OCI-M2 (cell line): Measurements from ENCODE around the gene GRIK2.

Experiments
- DNase-seq: peaks from one replicate; lab custom pipeline; 2025; ENCODE audit not compliant: unreplicated experiment; lab: John Stamatoyannopoulos, UW

GRIK2 gene

DNA sequence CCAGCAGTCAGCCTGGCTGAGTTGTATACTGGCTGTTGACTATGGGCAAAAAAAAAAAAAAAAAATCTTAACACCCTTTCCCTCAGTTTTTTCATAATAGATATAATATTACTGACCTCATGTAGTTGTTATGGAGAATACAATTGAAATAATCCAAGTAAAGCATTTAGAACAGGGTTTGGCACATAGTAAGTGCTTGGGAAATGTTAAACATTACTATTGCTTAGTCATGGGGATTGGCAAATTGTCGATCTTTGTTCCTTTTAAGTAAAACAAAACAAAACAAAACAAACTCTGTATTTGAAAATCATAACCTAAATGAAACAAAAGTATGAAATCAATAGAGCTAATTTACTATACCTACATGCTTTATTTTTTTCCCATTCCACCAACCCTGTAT is 458.4 kb downstream of the GRIK2 start:
- no peak for DNase-seq

DNA sequence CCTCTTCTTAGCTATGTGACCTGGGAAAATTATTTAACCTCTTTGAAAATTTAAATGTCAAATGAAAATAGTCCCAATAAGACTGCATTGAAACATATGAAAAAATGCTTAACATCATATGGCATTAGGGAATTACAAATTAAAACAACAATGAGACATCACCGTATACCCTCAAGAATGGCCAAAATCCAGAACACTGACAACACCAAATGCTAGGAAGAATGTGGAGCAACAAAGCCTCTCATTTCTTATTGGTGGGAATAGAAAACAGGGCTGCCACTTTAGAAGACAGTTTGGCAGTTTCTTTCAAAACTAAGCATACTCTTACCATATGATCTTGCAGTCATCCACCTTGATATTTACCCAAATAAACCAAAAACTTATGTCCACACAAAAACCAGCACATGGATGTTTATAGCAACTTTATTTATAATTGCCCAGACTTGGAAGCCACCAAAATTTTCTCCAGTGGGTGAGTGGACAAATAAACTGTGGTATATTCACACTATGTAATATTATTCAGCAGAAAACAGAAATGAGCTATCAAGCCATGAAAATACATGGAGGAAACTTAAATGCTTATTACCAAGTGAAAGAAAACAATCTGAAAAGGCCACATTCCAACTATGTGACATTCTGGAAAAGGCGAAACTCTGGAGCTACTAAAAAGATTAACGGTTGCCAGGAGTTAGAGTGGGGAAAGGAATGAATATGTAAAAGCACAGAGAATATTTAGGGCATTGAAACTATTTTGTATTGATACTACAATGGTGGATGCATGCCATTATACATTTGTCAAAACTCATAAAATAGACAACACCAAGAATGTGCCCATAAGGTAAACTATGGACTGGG is 459.9 kb downstream of the GRIK2 start:
- no peak for DNase-seq

DNA sequence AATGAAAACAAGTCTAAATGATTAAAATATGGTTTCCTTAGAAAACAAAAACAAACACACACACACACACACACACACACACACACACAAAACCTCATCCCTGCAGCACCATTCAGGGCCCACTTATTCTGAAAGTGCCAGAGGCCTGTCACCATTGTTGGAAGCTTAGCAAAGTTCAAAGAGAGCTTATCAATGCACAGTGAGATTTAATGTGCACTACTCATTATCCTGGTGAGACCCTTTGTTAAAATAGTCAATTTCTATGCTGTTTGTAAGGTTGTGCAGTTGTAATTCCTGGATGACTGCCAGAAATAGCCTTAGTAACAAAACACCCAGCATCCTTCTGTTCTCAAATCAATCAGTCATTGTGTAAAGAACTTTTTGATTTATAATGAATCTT is 482.9 kb downstream of the GRIK2 start:
- no peak for DNase-seq

DNA sequence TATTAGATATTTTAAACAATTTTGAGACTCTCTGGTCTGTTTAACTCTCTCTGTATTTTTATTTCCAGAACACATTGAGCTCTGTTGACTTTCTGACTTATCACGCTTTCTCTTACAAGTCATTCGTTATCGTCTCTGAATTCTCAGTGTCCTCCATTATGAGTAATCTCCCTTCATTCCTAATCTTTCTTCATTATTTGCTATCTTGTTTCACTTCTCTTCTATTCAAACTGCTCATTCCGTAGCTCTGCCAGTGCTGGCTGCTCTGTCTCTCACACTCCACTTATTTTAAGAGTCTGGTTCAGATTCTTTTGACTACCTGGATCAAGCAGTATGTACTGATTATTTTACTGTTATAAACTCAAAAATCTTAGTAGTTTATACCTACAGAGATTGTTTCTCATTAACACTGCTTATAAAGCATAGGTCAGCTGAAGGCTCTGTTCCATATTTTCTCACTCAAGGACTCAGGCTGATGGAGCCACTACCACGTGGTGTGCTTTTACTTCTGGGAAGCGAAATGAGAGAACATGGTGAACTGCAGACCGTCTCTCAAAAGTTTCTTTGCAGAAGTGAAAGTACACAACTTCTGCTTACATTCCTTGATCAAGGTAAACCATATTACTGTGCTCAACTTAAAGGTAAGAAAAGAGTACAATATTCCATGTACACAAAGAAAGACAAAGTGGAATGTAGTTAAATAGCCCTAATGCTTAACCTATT is 485.2 kb downstream of the GRIK2 start:
- no peak for DNase-seq

DNA sequence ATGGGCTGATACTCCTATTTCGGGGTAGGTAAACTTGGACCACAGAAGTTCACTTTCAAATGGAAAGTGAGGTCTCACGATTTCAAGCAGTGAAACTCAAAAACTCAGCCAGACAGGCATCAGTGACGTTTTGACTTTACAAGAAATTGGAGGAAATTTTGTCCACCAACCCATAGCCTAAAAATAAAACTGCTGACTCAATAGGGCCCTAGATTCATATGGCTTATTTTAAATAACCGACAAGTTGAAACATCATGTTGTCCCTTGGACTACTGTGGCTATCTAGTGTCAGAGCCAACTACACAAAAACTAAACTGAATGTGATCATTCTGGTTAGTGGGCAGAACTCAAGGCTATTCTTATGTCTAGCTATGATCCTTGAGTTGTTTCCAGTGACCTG is 486.3 kb downstream of the GRIK2 start:
- no peak for DNase-seq

DNA sequence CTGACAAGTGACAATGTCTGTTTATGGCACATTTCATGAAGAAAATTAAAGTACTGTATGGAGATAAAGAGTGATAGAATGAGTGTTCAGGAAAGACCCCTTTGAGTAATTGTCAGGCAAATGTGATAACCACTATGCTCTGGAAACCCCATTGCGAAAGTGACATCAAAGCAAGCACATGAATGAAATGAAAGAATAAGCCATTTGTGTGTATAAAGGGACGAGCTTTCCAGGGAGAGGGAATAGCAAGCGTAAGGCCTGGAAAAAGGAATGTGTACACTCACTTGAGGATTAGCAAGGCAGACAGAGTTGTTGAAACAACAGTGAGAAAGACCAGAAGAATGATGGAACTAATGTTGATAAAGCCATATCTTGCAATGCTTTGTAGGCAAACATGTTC is 490.0 kb downstream of the GRIK2 start:
- no peak for DNase-seq

DNA sequence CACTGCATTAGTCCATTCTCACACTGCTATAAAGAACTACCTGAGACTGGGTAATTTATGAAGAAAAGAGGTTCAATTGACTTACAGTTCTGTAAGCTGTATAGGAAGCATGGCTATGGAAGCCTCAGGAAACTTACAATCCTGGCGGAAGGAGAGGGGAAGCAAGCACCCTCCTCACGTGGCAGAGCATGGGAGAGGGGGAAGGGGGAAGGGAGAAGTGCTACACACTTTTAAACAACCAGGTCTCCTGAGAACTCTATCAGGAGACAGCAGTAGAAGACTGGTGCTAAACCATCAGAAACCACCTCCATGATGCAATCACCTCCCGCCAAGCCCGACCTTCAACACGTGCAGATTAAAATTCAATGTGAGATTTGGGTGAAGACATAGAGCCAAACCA is 494.0 kb downstream of the GRIK2 start:
- DNase-seq = no peak

DNA sequence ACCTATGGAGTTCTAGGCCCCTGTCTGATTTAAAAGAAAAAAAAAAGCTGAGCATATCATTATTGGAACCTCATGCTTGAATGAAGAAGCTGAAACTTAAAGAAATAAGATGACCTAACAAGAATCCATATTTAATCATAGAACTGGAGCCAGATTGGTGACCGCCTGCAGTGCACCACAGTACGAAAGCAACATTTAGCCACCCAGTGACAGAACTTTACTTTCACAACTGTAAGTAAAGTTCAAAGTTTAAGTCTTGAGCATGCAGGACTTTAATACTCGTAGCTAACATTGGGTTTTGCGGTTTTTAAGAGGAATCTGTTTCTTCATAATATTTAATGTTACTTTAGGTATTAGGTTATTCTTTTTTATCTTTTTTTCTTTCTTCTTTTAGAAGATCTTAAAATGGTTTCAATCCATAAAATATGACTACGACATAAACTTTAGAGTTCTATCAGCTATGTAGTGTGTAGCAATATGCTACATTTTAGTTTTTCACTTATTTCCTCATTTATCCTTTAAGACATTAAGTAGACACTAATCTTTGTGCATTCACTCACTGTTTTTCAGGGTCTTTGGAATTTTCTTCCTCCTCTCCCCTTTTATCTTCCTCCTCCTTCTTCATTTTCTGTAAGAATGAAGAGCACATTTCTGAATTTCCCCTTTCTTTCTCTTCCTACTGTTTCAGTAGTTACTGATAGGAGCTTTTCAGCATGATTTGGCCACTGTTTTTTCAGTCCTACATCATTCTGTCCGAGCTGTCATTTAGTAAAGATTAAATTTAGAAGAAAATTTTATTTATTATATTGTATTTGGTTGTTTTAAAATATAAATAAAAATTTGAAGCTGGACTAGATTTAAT is 514.1 kb downstream of the GRIK2 start:
- DNase-seq = no peak

DNA sequence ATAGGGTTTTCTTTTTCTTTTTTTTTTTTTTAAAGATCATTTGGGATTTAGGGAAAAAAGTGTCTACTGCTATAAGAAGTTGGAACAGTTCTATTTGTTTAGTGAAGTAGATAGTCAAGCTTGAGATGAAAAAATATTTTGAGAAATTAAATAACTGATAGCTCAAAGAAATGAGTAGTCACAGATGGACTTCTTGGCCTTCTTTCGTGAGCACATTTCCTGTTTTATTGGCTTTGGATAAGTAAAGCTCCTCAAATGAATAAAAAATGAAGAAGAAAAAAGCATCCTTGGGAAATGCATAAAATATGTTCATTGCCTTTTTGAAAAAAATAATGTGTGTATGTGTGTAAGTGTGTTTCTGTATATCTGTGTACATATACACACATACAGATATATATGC is 515.9 kb downstream of the GRIK2 start:
- no peak for DNase-seq

DNA sequence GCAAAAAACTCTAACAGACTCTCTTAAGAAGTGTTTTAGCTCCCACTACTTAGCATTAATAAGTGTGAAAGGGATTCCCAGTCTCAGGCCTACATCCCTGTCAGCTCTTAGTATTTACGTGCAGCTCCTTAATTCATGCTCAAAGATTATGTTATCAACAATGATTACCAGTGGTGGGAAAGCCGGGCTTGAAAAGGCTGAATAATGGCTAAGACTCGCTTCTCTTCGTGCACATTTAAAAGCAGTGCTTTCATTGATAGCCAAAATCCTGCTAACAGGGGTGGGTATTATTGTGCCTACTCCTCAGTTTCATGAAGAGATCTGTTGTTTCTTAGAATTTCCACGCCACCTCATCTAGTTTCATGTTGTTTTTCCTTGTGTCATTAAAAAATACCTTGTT is 518.8 kb downstream of the GRIK2 start:
- no peak for DNase-seq

DNA sequence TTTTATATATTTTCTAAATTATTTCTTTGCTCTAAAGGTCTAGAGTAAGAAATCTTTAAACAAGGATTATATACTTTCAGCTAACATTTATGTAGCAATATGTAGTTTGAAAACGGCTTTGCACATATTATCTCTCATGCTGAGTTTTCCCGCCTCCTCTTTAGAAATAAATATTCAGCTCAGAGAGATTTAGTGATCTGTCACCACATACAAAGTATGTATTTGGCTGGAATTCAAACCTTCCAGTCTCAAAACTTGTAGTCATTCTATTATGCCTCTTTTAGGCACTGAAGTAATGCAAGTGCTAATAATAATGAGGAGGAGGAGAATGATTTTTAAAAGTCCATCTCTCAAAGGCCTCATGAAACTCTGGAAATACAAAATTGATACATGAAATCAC is 525.0 kb downstream of the GRIK2 start:
- DNase-seq = no peak

DNA sequence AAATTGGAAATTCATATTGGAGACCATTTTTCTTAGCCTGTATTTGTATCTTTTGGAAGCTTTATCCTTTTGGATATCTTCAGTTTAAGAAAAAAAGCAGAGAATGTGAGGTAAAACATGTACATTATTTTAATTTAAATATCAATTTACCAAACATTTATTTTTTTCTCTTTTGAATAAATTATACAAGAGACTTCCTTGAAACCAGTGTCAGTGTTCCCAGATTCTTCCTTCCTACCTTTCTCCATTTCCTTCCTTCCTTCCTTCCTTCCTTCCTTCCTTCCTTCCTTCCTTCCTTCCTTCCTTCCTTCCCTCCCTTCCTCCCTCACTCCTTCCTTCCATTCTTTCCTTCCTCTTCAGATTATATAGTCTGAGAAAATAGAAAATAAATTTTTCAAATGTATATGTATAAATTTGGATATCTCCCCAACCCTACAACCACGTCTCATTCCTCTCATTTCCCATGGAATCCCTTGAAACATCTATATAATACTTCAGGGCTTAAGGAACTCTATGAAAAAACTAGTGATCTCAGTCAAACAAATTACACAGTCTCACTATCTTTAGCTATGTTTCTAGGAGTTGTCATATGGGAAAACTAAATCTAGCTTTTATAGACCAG is 528.4 kb downstream of the GRIK2 start:
- DNase-seq = no peak

DNA sequence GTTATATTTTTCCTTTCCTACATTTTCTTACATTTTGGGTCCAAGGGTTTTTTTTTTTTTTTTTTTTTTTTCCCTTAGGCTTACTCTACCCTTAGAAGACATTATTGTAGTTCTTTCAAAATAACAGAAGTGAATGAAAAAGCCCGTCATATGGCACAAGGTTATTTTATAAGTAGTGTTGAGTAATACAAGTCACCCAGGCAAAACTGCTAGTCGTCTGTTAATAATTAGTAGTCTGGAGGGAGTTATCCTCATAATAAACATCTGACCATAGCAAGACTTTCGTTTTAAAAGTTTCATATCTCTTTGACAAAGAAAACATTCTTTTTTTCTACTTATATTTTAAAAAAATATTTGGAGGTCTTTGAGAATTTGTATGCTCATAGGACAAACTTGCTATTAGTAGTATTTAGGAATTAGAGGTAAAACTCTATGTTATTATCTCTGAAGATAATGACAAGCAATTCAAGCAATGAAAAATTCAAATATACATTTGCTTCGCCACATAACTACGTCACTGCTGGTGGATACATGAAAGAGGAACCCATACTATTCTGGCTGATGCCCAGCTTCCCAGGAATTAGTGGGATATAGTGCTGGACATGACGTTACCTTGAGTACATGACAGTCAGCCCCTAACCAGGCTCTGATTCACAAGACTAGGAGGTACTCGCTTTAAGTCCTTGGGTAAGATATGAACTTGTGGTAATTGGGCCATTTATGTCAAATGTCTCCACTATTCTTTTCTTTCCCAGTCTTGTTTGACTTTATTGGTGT is 532.8 kb downstream of the GRIK2 start:
- no peak for DNase-seq

DNA sequence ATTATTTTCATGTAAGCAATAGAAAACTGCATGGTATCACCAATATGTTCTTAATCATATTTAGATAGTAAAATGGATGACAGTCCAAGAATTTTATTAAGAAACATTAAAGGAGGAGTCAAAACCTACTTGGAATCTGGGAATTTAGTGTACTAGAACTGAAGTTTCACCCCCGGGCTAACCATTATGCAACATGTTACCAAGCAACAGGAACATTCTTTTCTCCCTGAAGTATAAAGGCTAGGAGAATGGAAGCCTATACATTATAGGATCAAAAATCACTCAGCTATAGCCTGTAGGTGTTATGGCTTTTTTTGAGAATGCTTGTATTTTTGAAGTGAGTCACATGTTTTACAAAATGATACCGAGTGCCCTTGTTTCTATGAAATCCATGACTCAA is 538.3 kb downstream of the GRIK2 start:
- no peak for DNase-seq

DNA sequence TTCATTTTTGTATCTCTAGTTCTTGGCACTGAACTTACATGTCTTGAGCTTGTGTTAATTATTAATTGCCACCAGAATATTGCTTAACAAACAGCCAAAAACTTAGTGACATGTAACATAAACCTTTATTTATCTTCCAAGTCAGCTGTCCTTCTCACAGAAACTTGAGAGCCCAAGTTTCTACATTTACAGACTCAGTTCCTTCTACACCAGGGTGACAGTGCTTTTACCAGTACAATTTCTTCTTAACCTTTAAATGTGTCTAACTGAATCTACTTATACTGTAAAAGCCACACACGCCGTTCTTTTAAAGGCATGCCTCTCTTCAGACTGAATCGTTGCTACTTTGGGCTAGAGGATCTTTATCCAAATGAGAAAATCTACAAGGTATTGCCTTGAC is 539.2 kb downstream of the GRIK2 start:
- DNase-seq = no peak

DNA sequence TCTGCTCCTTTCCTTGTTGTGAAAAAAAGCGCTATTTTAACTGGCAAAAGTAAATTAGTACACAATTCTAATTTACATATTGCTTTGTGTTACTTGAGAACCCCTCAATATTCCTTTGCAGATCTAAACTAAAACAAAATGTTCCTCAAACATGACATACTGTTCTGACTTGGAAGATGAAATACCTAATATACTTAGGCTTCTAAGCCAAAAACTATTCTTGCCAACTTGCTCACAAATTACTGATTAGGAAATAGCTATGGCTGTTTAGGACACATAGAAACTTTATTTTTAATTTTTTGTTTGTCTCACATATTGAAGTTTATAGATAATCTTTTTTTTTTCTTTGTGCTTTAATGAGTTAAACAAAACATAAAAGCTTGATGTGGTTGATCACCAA is 542.2 kb downstream of the GRIK2 start:
- no peak for DNase-seq

DNA sequence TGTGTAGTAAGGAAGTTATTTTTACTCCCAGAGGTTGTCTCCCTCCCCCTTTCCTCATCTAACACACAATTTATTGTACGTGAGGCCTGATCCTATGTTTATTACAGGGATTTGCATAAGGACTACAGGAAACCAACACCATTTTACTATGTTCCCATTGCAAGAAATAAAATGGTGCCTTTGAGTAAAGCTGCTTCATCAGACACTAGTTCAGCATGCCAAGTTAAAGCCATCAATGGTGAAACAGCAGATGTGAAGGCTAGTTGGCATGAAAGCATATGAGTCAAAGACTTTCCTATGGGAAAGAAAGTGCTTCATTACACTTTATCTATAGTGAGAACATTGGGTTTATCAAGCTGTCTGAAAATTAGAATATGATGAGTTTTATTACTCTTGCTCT is 543.0 kb downstream of the GRIK2 start:
- DNase-seq = no peak

DNA sequence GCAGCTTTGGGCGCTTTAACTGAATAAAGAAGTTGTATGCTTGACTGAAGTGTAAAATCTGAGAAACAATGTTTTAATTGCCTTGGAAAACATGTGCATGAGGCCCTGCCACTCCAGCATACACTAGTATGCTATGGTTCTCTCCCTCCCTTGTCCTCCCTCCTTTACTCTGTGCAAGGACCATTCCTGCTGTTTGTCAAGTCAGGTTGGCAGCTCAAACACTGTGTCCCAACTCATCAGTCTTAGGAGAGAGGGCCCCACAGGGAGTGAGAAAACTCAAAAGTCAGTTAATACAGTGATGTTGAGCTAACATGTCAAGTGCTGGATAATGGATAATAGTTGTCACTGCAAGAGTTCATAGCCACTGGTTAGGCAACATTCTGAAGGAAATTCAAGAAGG is 543.6 kb downstream of the GRIK2 start:
- DNase-seq = no peak

DNA sequence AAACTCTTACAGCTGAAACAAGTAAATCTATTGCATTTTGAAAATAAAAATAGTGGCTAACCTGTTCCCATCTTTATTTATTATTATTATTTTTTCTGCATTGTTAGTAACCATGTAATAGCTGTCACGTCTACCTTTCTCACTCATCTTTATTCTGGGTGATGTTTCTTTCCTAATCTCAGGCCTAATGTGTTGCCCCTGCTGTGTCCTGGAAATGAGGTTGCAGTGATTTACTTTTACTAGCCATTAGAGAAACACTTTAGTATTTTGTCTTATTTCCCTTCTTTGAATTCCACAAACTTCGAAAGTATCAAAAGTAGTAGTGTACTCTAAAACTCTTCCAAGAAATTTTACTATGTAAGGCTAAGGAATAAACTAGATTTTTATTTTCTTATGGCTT is 546.9 kb downstream of the GRIK2 start:
- no peak for DNase-seq

DNA sequence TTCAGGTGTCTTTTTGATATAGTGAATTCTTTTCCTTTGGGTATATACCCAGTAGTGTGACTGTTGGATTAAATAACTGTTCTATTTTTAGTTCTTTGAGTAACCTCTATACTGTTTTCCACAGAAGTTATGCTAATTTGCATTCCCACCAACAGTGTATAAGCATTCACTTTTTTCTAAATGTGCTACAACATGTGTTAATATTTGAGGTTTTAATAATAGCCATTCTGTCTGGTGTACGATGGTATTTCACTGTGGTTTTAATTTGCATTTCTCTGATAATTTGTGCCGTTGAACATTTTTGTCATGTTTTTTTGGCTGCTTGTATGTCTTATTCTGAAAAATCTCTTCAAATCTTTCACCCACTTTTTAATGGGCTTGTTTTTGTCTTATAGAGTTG is 563.5 kb downstream of the GRIK2 start:
- no peak for DNase-seq

DNA sequence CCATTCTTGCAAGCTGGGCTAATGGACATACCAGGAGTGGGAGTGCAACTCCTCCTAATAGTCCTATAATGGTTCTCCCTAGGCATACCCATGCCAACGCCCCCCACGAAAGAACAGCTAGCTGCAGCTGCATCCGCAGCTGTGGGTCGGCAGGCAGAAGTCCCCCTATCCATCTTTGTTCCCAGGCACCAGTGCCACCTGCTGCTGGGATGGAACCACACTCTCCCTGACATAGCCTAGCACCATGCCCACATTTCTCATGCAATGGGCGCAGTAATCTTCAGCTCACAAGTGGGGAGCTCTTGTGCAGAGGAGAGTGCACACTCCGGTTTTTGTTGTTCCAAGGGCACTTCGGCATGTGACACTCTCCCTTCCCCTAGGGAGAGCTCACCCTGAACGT is 567.8 kb downstream of the GRIK2 start:
- DNase-seq = no peak
